Suppressor macrophage treated with lipopolysaccharide for 4 hours (primary cell): ENCODE results near the gene SPP1.
"Not testable (repeated sequence)": the region's sequence is repeated elsewhere in the genome, so short reads cannot be mapped to it uniquely, and the experiment has no call there.

Experiments used
- DNase-seq: peaks from one replicate; pipeline ENCODE4 v3.0.0-alpha.2; 2020

Gene SPP1

DNA sequence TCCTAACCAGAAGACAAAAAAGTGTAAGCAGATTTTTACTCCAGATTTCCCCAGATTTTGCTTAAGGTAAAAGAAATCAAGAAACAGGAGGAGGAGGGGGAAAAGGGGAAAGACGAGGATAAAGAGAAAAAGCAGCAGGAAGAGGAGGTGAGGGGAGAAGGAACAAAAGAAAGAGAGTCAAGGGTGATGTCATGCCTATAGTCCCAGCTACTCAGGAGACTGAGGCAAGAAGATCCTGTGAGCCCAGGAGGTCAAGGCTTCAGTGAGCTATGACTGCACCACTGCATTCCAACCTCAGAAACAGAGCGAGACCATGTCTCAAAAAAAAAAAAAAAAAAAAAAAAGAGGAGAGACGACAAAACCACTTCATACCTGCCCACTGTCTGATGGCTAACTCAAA lies 19.9 kb downstream of the SPP1 start:
- no peak for DNase-seq

DNA sequence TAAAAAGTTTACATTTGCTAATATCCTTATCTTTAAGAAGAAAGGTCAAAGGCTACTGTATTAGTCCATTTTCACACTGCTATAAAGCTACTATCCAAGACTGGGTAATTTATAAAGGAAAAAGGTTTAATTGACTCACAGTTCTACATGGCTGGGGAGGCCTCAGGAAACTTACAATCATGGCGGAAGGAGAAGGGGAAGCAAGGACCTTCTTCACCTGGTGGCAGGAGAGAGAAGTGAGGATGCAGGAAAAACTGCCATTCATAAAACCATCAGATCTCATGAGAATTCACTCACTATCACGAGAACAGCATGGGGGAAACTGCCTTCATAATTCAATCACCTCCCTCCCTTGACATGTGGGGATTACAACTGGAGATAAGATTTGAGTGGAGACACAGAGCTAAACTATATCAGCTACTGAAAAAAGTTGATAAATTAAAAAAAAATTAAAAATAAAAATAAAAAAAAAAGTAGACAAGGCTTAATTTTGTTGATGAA lies 23.7 kb downstream of the SPP1 start:
- DNase-seq, result not testable (repeated sequence)

DNA sequence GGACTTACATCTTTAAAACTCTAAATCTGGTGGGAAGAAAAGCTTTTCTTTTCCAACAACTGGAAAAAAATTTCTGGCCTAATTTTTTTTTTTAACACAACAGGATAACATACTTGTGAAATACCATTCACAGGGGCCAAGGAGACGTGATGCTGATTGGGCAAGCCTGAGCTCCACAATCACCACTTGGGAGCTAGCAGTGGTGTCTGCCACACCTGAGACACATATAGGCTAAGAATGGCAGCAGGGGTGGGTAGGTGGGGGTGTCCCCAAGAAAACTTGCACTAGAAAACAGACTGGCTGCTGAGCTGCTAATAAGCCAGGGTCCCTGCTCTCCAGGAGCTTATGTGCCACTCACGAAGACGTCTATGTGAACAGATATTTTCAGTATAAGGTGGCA lies 26.4 kb downstream of the SPP1 start:
- no peak for DNase-seq

GRCh38 chr4:88002786-88003185 lies 27.3 kb downstream of the SPP1 start:
- DNase-seq, result no peak

- no peak for DNase-seq
Measured at GRCh38 chr4:88003261-88003660, 27.7 kb downstream of the SPP1 start.

GRCh38 chr4:88005076-88005475 lies 29.6 kb downstream of the SPP1 start:
- DNase-seq, result no peak

DNA sequence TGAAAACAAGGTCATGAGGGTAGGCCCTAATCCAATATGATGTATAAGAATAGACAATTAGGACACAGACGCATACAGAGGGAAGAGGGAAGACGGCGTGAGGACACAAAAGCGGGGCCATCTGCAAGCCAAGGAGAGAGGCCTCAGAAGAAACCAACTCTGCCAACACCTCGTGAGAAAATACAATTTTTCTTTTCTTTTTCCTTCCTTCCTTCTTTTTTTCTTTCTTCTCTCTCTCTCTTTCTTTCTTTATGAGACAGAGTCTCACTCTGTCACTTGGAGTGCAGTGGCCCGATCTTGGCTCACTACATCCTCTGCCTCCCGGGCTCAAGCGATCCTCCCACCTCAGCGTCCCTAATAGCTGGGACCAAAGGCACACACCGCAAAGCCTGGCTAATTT lies 30.4 kb downstream of the SPP1 start:
- no peak for DNase-seq

DNA sequence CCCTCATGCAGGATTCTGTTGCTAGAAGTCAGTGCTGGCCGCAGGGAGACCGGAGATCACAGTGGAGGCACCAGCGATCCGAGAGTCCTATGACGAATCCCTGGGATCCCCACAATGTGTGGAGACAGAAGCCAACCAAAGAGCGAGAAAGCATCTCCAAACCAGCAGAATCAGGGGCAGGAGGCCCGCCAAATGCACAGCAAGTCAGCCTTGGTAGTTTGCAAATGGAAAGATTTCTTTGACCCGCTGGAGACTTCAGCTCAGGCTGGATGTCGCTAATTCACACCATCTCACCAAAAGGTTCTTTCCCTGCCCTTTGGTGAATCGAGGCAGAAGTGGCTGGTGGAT lies 31.4 kb downstream of the SPP1 start:
- no peak for DNase-seq

DNA sequence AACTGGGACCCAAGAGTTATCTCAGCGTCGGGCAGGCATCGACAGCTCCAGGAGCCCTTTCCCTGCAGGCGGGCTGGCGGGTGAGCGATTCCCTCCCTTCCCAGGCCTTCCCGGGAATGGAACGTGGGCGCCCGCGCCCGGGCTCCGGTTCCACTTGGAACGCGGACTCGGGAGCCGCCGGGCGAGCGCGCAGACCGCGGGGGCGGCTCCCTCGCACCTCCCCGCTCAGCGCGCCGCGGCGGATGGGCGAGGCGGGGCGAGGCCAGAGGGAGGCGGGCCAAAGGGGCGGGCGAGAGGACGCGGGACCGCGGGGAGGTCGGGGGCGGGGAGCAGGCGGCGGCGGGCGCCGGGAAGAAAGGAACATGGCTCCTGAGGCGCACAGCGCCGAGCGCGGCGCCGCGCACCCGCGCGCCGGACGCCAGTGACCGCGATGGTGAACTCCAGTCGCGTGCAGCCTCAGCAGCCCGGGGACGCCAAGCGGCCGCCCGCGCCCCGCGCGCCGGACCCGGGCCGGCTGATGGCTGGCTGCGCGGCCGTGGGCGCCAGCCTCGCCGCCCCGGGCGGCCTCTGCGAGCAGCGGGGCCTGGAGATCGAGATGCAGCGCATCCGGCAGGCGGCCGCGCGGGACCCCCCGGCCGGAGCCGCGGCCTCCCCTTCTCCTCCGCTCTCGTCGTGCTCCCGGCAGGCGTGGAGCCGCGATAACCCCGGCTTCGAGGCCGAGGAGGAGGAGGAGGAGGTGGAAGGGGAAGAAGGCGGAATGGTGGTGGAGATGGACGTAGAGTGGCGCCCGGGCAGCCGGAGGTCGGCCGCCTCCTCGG lies 32.0 kb downstream of the SPP1 start, which contains the start of gene PKD2:
Gene PKD2 (plus strand): TSS at position 332 of the 818 bp plus-strand sequence. CDS start 99 bp downstream, at position 431.
- peak; percentile 85 for DNase-seq

DNA sequence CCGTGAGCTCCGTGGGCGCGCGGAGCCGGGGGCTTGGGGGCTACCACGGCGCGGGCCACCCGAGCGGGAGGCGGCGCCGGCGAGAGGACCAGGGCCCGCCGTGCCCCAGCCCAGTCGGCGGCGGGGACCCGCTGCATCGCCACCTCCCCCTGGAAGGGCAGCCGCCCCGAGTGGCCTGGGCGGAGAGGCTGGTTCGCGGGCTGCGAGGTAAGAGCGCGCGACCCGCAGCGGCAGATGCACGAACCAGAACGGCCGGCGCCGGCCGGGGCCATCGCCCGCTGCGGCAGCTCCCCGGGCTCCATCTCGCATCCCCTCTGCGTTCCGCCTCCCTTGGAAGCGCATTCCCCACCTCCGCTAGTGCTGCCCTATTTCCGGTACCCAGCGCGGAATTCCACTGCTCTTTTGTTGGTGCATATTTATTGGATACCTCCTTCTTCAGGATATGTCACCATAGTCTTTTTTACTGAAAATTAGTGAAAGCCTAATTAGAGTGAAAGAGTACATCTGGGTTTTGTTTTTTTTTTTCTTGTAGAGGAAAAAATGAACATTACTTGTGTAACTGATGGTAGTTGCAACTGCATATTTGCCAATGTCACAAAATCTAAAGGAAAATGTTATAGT lies 32.7 kb downstream of the SPP1 start:
- peak; percentile 37 for DNase-seq

- DNase-seq, result peak; percentile 54
Measured at GRCh38 chr4:88008743-88009171, 33.2 kb downstream of the SPP1 start.

DNA sequence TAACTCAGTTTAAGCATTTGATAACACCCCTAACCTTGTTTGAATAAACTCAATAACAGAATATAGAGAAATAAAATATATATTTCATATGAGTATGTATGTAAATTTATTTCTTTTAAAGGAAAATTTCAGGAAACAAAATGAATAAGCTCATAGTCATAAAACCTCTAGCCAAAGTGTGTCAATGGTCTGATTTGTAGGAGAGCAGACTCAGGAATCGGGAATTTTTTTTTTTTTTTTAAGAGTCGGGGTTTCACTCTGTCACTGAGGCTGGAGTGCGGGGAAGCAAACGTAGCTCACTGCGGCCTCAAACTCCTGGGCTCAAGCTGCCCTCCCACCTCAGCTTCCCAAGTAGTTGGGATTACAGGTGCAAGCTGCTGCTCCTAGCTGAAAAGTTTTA lies 34.4 kb downstream of the SPP1 start:
- DNase-seq, result no peak

- DNase-seq, result no peak
Measured at GRCh38 chr4:88010966-88011365, 35.5 kb downstream of the SPP1 start.

DNA sequence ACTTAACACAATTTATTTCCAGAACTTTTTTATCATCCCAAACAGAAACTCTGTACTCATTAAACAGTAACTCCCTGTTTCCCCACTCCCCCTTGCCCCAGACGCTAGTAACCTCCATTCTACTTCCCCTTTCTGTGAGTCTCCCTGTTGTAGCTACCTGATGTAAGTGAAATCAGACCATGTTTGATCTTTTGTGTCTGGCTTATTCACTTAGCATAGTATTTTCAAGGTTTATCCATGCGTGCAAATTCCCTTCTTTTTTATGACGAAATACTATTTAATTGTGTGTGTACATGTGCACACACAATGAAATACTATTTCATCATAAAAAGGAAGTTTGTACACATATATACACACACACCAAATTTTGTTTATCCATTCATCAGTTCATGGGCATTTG lies 37.1 kb downstream of the SPP1 start:
- peak; percentile 43 for DNase-seq

GRCh38 chr4:88014386-88014905 lies 38.9 kb downstream of the SPP1 start:
- DNase-seq, result no peak

- no peak for DNase-seq
Measured at GRCh38 chr4:88015659-88016295, 40.3 kb downstream of the SPP1 start.

- DNase-seq, result no peak
Measured at GRCh38 chr4:88017516-88018297, 42.2 kb downstream of the SPP1 start.

DNA sequence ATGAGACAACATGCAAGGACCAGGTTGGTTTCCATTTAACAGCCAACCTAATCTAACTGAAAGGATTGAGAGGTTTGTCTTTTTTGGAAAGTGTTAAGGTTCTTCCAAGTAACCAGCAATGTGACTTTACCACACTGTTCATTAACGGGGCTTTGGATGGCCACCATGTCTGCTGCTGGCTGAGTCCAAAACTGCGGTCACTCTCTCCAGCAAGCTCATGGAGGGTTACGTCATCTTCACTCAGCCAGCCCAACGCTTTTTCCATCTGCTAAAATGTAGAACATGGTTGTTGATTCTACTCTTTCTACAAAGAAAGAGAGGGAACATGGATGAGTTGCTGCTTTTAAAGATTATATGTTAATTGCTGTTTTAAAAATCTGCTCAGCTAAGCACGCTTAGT lies 43.0 kb downstream of the SPP1 start:
- no peak for DNase-seq

DNA sequence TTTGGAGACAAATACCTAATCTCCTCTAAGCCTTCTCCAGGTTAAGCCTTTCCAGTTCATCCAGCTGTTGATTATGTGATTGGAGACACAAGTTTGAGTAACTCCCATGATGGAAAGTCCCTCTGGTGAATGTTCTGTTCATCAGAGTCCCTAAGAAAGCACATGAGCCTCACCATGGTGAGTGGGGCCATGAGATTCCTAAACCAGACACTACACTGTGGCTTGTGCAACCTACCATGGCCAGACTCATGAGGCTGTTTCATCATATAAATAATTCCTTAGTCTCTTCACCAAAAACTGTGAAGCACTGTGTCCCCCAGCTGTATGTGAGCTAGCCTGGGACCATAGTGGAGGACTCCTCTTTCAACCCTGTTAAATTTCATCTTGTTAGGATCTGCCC lies 46.3 kb downstream of the SPP1 start:
- DNase-seq, result peak; percentile 82

- peak; percentile 62 for DNase-seq
Measured at GRCh38 chr4:88022289-88022688, 46.8 kb downstream of the SPP1 start.

DNA sequence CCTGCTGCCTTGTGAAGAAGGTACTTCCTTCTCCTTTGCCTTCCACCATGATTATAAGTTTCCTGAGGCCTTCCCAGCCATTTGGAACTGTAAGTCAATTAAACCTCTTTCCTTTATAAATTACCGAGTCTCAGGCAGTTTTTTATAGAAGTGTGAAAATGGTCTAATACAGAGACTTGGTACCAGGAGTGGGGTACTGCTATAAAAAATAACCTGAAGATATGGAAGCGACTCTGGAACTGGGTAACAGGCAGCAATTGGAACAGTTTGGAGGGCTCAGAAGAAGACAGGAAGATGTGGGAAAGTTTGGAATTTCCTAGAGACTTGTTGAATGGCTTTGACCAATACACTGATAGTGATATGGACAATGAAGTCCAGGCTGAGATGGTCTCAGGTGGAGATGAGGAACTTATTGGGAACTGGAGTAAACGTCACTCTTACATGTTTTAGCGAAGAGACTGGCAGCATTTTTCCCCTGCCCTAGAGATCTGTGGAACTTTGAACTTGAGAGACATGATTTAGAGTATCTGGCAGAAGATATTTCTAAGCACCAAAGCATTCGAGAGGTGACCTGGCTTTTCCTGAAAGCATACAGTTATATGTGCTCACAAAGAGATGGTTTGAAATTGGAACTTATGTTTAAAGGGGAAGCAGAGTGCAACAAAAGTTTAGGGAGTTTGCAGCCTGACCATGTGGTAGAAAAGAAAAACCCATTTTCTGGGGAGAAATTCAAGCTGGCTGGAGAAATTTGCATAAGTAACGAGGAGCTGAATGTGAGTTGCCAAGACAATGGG lies 50.6 kb downstream of the SPP1 start:
- not testable (repeated sequence) for DNase-seq
